Stimulated activated CD4-positive, alpha-beta T cell treated with anti-CD3 and anti-CD28 coated beads, TNF-alpha, amount 100 ng/mL, for 48 hours (primary cell): ENCODE data around the gene GNLY.

Experiments used
- DNase-seq, 3 donors: peaks; one replicate each; pipeline ENCODE4 v3.0.0-alpha.2; 2020; ENCODE audit warnings: low read depth in 3 of 3

GNLY gene

DNA sequence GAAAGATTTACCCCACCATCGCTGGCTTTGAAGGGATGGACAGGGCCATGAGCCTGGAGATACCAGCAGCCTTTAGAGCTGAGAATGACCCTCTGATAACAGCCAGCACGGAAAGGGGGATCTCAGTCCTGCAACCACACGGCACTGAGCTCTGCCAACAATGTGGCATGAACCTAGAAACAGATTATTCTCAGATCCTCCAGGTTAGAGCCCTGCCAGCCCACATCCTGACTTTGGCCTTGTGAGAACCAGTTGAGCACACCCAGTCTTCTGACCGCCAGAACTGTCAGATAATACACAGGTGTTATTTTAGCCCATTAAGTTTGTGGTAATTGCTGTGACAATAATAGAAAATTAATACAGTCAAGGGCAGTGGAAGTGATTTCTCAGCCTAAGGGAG, 9.4 kb upstream of the GNLY start:
- DNase-seq: no peak

DNA sequence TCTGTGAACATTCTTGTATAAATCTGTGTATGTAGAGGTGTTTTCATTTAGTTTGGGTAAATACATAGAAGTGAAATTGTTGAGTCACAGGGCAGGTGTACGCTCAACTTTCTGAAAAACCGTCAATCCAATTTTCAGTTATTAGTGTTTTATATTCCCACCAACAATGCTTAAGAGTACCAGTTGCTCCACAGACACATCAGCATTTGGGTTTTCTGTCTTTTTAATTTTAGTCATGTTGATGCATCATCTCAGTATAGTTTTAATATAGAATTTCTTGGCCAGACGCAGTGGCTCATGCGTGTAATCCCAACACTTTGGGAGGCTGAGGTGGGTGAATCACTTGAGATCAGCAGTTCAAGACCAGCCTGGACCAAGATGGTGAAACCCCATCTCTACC, 3.2 kb upstream of the GNLY start:
- no peak for DNase-seq

DNA sequence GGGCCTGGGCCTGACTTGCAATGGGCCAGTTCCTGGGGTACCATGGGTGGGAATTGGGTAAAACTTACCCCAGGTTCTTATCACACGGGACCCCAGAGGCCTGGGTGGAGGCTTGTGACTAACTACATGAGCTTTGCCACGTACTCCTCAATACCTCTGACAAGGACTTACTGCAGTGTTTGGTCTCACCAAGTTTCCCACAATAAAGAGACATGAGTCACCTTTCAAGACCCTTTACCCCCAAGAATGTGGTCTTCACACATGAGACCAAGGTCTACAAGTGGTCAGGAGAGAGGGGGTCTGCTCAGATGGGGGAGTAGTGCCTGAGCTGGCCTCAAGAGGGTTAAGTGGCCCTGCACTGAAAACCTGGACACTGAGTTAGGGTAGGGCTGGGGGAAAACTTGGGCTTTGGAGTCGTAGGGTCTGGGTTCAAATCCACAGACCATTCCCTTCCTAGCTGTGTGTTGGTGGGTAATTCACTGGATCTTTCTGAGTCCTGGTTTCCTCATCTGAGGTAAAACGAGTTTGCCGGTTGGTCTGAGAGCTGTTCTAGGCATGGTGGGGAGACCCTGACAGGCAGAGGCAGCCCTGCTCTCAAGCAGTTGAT, 2.0 kb upstream of the GNLY start:
- no peak for DNase-seq

DNA sequence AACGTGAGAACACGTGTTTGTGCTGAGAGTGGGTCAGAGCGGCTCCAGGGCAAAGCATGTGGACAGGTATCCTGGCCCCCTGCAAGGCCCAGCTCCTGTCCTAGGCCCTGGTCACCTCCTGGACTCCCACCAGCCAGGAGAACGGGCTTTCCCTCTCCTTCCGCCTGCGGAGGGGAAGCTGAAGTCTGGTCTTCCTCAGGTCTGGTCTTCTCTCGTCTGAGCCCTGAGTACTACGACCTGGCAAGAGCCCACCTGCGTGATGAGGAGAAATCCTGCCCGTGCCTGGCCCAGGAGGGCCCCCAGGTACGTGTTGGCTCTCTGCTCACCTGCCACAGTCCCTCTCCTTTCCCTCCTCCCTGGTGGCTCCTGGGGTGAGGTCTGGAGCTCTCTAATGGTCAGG, 963 bp downstream of the GNLY start:
- no peak for DNase-seq

DNA sequence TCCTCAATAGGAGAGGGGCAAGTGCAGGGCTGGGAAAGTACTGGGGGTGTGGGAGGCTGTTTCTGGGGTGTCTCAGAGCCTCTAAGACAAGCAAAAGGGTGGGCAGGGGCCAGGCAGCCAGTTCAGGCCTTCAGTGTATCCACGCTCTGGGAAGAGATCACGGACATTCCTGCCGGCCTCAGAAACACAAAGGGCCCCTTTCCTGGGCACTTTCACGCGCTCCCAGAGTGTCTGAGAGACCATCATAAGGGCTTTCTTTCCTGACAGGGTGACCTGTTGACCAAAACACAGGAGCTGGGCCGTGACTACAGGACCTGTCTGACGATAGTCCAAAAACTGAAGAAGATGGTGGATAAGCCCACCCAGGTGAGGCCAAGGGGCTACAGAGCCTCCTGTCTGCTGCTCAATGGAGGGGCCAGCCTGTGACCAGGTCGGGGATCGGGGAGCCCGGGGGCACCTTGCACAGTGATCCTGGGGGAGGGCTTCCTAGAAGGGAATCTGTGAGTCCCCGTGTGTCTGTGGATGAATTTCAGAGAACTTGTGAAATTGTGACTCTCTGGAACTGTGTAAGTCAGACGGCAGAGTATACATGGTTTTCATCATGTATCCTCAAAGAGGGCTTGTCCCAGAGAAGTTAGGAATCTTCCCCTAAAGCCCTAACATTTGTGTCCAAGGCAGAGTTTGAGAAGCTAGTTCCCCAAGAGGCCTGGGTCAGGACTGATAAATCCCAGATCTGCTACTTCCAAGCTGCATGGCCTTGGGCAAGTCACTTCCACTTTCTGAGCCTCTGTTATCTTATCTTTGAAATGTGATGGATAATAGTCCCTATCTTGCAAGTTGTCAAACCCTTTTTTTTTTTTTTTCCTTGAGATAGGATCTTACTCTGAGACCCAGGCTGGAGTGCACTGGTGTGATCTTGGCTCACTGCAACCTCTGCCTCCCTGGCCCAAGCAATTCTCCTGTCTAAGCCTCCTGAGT, 1.8 kb downstream of the GNLY start:
- no peak for DNase-seq

DNA sequence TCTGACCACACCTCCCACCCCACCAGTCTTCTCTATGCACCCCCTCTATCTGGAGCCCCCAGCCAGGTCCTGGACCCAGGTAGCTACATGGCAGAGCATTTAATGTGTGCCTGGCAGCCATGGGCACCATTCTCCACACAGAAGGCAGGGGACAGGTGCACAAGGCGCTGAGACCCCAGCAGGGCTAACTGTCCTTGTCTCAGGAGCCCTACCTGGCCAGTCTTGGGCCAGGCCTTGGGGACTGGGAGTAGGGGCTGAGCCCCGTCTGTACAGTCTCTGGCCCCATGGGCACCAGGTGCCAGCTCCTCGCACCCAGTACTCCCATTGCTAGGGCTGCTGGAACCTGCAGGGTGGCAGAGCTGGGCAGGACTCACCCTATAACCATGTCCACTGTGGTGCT, 2.9 kb downstream of the GNLY start:
- no peak for DNase-seq

DNA sequence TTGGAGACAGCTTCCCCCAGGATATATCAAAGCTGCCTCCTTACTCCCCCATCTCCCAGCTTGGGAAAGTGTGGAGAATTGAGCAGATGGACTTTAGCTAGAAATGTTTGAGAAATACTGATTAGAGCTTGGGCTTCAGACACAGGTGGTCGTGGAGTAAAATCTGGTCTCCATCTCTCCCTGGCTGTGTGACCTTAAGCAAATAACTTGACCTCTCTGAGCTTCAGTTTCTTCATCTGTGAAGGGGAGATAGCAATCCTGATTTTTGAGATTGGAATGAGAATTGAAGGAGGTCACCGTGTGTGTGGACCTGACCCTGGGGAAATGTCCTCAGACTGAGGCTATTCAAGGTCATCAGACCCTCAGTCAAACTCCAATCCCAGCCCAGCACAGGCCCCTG, 3.6 kb downstream of the GNLY start:
- DNase-seq: no peak

DNA sequence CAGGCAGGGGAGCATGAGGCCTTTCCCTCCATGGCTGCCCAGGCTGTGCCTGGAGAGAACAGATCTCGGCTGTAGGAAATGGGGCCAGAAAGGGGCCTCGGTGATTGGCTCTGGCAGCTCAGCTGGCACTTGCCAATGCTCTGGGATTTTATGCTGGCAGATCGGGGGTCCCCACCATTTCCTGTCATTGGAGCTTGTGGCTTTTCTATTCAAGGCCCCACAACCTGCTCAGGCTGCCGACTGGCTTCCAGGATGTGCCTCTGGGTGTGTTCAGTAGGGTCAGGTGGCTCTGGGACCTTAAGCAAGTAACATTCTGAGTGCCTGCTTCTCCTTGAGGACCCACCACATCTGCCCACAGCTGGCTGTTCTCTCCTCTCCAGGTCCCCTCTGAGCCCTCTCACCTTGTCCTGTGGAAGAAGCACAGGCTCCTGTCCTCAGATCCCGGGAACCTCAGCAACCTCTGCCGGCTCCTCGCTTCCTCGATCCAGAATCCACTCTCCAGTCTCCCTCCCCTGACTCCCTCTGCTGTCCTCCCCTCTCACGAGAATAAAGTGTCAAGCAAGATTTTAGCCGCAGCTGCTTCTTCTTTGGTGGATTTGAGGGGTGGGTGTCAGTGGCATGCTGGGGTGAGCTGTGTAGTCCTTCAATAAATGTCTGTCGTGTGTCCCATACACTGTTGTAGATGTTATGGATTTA, 4.2 kb downstream of the GNLY start:
- DNase-seq: no peak

DNA sequence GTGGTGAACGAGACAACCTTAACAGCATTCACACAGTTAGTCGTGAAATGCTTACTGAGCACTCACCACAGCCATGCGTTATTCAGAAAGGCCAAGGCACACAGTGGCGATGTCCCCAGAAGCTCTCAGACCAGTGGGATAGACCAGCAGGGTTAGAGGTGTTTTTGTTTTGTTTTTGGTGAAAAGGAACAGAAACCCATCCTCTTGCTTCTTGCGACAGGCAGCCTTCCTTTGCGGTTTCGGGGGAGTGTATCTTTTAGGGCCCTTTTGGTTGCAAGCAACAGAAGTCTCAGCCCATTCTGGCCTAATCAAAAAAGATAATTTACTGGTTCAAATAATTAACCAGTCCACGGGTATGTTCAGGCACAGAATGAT, 4.7 kb downstream of the GNLY start:
- no peak for DNase-seq

DNA sequence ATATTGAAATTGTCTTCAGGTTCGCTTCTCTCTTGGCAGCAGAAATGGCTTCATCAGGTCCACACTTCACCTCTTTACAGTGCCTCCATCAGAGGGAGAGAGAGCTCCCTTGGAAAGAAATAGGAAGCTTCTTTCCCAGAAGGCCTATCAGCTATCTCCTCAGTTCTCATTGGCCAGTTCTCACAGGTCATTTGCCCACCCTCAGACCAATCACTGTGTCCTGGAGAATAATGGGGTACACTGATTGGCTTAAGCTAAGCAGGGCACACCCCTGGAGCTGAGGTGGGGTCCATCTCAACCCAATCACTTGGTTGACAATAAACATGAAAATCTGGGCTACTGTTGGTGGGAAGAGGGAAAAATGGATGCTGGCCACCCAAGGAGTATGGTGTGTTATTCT, 5.2 kb downstream of the GNLY start:
- no peak for DNase-seq

DNA sequence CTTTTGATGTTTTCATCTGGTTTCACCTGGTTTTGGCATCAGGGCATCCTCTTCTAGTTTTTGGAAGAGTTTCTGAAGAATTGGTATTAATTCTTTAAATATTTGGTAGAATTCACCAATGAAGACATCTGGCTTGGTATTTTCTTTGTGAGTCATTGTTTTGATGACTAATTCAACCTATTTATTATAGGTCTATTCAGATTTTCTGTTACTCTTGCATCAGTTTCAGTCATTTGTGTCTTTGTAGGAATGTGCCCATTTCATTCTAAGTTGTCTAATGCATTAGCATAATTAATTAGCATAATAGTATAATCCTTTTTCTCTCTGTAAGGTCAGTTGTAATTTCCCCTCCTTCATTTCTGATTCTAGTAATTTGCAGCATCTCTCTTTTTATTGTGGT, 8.0 kb downstream of the GNLY start:
- DNase-seq: no peak

DNA sequence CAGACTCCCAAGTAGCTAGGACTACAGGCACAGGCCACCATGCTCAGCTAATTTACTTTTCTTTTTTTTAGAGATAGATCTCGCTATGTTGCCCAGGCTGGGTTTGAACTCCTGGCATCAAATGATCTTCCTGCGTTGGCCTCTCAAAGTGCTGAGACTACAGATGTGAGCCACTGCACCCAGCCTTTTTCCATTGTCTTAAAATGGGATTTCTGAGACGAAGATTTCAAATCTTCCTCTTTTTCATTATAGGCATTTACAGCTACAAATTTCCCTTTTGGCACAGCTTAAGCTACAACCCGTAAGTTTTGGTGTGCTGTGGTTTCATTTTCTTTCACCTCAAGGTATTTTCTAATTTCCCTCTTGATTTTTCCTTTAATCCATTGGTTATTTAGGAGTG, 8.6 kb downstream of the GNLY start:
- DNase-seq: no peak

DNA sequence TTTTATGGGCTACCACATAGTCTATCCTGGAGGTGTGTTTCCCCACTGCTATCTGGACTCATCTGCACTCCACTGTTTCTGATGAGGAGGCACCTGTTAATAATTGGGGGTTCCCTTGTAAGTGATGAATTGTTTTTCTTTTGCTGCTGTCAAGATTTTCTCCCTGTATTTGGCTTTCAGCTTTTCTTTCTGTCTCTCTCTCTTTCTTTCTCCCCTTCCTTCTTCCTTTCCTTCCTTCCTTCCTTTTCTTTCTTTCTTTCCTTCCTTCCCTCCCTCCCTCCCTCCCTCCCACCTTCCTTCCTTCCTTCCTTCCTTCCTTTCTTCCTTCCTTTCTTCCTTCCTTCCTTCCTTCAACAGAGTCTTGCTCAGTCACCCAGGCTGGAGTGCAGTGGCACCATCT, 9.2 kb downstream of the GNLY start:
- no peak for DNase-seq

DNA sequence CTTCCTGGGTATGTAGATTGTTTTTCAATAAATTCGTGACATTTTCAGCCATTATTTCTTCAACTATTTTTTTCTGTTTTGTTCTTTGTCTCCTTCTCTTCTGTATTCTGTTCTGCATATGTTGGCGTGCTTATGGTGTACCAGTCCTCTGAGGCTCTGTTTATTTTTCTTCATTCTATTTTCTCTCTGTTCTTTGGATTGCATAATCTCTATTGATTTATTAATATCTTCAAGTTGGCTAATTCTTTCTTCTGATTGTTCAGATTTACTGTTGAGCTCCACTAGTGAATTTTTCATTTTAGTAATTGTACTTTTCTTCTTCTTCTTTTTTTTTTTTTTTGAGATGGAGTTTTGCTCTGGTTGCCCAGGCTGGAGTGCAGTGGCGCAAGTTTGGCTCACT, 9.9 kb downstream of the GNLY start:
- DNase-seq: no peak

DNA sequence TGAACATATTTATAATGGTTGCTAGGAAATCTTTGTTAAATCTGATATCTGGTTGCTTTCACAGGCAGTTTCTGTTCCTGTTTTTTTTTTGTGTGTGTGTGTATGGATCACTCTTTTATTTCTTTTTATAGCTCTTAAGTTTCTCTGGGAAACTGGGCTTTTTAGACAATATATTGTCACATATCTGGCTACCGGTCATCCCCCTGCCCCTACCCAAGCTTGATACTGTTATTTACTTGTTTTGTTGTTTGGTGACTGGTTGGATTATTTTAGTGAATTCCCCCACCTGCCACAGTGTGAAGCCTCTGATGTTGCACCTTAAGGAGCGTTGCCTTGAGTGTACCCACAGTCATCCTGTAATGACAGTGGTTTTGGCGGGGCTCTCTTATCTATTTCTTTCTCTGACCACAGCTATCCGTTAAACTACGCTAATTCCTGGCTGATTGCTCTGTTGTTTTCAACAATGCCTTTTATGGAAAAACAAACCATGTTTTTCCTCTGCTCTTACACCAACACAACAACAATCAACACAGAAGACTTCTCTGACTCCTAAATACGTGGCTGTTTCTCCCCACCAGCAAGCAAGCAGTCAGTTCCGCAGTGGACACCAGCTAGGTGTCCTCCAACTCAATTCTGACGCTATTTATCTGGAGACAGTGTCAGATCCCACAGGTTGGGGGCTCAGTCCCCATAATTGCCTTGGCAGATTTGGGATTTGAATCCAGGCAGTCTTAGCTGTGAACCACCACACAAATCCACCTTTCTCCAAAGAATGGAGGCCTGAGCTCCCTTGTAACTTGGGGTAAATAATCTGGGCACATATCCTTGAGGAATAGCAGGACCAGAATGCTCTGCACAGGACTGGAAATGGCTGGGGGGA, 10.9 kb downstream of the GNLY start:
- DNase-seq: no peak

DNA sequence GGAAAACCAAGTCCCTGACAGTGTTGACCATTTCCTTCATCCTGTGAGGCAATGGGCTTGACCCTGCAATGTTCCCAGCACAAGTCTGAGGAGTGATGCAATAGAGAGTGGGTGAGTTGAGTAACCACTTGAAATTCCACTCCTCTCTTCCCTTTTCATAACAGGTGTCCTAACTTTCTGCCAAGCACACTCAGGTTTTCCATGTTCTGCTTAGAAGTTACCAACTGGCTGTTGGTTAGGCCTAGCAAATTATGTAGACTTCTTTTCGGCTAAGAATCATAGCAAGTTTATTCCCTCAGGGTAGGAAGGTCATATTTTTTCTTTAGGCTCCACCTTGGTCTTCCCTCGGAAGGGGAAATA, 11.5 kb downstream of the GNLY start:
- no peak for DNase-seq

DNA sequence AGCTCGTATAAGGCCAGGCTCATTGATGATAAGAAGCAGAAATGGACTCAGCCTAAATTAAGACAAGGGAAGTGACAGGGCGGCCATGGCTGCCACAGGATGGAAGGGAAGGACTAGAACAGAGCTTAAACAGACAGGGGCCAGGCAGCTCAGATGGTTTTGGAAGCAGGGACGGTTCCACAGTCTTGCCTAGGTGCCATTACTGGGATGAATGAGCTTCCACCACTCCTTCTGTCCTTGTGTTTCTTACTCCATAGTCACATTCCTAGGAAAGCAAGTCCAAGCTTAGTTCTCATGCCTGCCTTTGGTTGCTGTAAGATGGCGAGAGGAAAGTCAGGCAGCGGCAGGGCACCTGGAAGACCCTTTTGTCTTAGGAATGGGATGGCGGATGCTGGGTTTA, 11.9 kb downstream of the GNLY start:
- no peak for DNase-seq

DNA sequence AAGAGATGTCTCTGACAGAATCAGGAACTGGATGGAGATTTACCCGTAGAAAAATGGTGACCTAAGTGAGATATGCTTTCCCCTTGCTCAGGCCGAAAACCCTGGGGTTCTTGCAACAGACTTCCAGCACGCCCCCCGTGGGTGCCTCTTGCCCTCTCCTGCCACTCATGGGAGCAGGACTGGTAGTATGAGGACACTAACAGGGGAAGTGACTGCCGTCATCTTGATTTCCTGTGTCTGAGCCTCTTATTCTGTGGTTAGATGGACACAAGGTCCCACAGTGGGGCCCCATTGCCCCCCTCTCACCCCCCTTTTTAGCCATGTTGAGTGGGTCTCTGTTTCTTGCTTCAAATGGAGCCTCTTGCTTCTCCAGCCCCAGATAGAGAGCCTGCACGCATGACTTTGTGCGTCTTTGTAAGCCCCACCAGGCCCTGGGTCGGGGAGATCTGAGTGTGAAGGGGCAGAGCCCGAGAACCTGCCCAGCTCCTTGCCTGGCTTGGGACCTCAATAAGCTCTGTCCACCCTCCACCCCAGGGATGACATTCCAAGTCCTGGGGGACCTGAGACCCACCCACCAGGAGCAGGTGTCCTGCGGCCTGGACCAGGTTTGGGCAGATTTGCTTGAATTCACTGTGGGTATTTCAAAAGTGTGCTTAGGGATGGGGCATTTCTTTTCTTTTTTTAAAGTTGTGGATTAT, 12.6 kb downstream of the GNLY start:
- no peak for DNase-seq

DNA sequence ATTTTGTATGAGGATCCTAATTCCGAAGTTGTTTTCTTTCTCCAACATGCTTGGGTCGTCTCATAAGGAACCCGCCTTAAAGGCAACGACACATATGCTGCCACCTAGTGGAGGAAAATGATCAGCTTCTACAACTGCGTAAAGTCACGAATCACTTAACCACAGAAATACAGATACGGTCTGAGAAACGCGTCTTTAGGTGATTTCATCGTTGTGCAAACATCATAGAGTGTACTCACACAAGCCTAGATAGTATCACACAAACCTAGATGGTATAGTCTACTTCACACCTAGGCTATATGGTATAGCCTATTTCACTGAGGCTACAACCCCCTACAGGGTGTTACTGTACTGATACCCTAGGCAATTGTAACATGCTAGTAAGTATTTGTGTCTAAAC, 13.1 kb downstream of the GNLY start:
- peak; percentile 28 to 74 (median 48) for DNase-seq

DNA sequence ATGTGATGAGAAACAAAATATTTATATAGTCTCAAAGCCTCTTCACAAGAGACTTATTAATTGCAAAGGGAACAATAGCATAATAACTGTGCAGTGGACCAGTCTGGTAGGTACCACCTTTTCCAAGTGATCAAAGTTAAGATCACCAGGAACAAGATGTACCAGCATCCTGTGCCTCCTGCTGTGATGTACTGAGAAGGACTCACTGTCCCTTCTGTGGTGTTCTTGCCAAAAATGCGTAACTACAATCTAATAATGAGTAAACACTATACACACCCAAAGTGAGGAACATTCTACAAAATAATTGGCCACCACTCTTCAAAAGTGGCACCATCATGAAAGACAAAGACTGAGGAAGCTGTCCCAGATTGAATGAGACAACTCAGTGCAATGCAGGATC, 14.5 kb downstream of the GNLY start:
- no peak for DNase-seq

DNA sequence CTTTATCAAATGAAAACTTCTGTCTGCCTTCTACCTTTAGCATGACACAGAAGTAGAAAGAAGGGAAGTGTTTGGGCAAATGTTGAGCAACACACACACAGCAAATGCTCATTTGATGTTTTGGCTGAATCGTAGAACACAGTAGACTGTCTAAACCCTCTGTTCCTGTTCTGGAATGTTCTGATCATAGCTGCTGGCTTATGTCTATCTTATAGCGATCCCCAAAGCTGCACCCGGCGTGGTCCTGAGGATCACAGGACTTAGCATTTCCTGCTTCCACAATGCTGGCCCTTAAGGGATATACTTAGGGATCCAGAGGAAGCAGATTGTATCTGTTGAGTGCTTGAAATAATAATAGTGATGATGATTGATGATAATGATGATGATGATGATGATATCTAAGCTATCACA, 15.2 kb downstream of the GNLY start:
- DNase-seq: no peak
